SK-N-SH (cell line): ENCODE measurements around the gene TUBA4A.

Experiments
- YY1 ChIP-seq: IDR thresholded peaks from 2 replicates; pipeline ENCODE4 v1.4.0; 2012; ENCODE audit warnings: low read depth, mild to moderate bottlenecking
- TF ChIP-seq, protein P1 (sequence below): fragments of 200-600 bp; sonication (generic); IDR thresholded peaks from 2 replicates; pipeline ENCODE4 v1.6.1; 2017; ENCODE audit warnings: antibody characterized with exemption, mild to moderate bottlenecking, moderate library complexity

DNA sequence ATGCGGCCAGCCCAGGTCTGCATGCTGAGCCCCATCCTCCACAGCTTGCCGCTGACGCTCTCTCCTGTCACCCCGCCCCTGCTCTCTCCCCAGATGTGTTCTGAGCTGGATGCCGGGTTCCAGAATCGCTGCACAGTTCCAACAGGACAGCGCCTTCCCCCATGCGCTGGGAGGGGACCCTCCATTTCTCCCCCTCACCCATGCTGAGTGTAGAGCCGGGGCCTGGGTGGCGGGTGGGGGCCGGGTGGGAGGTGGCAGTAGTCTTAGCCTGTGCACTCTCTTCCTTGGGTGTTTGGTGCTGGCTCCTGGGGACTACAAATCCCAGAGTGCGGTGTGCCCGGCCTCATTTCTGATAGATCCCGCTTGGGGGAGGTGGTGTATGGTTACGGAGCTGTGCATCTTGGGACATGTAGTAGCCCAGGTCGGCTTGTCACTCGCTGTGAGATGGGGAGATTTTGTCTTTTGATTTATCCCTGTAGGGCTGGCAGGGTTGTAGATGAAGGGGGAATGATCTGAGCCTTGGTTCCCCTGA lies 32.2 kb upstream of the TUBA4A start:
- no peak for TF ChIP-seq YY1
- TF ChIP-seq, protein P1, sequence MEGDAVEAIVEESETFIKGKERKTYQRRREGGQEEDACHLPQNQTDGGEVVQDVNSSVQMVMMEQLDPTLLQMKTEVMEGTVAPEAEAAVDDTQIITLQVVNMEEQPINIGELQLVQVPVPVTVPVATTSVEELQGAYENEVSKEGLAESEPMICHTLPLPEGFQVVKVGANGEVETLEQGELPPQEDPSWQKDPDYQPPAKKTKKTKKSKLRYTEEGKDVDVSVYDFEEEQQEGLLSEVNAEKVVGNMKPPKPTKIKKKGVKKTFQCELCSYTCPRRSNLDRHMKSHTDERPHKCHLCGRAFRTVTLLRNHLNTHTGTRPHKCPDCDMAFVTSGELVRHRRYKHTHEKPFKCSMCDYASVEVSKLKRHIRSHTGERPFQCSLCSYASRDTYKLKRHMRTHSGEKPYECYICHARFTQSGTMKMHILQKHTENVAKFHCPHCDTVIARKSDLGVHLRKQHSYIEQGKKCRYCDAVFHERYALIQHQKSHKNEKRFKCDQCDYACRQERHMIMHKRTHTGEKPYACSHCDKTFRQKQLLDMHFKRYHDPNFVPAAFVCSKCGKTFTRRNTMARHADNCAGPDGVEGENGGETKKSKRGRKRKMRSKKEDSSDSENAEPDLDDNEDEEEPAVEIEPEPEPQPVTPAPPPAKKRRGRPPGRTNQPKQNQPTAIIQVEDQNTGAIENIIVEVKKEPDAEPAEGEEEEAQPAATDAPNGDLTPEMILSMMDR: no peak
